ENCODE measurements around the gene PTCH1. TPM values are rescaled to one million over a fixed set of nuclear protein-coding genes. Genes with fewer than 3 reads are reported as not detected.
A peak's percentile ranks its signal among the peaks of the same experiment; 100 is the strongest.

PTCH1 gene
- total RNA-seq, 2 experiments from 2014 or later = 15.8 to 17.0 TPM

DNA sequence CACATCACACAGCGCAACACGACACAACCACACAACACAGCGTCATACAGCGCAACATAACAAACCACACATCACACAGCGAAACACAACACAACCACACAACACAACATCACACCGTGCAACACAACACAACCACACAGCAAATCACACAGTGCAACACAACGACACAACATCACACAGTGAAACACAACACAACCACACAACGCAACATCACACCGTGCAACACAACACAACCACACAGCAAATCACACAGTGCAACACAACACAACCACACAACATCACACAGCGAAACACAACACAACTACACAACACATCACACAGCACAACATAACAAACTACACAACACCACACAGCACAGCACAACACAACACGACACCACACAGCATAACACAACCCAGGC, 40.4 kb upstream of the PTCH1 start:
- no peak for ATAC-seq (ENCODE audit: poor library complexity)
- no peaks in the 10 kb centered on the region for H3K36me3 Mint-ChIP-seq (ENCODE audit: low read depth)
- Histone ChIP-seq H3K27ac (ENCODE audit: low read depth in 1 of 2, low read length in 2 of 2) (no peak overlapping the region), H3K4me1 (ENCODE audit: insufficient read depth, low read length) (peaks cover 3% of the 10 kb centered on the region), H3K9me3 (ENCODE audit: control insufficient read depth in 1 of 2, insufficient read depth in 1 of 2, low read length in 2 of 2) (peaks cover 0 to 5% of the 10 kb centered on the region in 2 experiments), H3K4me3 (ENCODE audit: low read length) (no peak overlapping the region), H3K27me3 (ENCODE audit: control insufficient read depth in 1 of 2, insufficient read depth in 2 of 2, low read length in 2 of 2) (peaks cover 13 to 16% of the 10 kb centered on the region in 2 experiments), H3K36me3 (ENCODE audit: insufficient read depth, low read length) (no peaks in the 10 kb centered on the region)
- H3K4me1 Mint-ChIP-seq (ENCODE audit: low read depth) = peaks cover 9% of the 10 kb centered on the region
- POLR2A ChIA-PET = no interaction called here
- no peaks in the 10 kb centered on the region for H3K9me3 Mint-ChIP-seq
- no peak overlapping the region for H3K4me3 Mint-ChIP-seq
- H3K27ac Mint-ChIP-seq = no peak overlapping the region
- intact Hi-C loops (cut with DNase I, micrococcal nuclease) = no loop called here
- CTCF ChIA-PET = no interaction called here
- H3K27me3 Mint-ChIP-seq = peaks cover 56% of the 10 kb centered on the region
- TF ChIP-seq, protein P1, sequence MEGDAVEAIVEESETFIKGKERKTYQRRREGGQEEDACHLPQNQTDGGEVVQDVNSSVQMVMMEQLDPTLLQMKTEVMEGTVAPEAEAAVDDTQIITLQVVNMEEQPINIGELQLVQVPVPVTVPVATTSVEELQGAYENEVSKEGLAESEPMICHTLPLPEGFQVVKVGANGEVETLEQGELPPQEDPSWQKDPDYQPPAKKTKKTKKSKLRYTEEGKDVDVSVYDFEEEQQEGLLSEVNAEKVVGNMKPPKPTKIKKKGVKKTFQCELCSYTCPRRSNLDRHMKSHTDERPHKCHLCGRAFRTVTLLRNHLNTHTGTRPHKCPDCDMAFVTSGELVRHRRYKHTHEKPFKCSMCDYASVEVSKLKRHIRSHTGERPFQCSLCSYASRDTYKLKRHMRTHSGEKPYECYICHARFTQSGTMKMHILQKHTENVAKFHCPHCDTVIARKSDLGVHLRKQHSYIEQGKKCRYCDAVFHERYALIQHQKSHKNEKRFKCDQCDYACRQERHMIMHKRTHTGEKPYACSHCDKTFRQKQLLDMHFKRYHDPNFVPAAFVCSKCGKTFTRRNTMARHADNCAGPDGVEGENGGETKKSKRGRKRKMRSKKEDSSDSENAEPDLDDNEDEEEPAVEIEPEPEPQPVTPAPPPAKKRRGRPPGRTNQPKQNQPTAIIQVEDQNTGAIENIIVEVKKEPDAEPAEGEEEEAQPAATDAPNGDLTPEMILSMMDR (IDR thresholded peaks at IDR 0.05) = no peak
- DNase-seq = no peak

DNA sequence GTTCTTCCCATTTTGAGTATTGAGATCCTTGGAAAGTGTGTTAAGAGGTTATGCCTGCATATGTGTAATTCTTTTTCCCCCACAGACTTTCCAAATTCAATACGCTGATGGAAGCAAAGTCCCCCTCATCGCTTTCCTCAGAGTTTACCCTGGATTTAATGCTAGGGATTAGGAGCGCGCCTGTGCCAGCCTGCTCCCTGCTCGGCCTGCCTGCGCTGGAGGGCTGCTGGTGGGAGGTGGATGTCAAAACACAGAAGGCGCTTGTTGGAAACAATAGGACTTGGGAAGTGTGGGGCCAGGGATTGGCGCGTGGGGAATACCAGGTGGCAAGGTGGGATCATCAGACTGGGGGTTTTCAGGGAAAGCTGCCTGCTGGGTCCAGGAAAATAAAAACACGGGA, 39.8 kb upstream of the PTCH1 start:
- H3K36me3 Mint-ChIP-seq (ENCODE audit: low read depth) = no peaks in the 10 kb centered on the region
- Histone ChIP-seq H3K27me3 (ENCODE audit: control insufficient read depth in 1 of 2, insufficient read depth in 2 of 2, low read length in 2 of 2) (peaks cover 13 to 18% of the 10 kb centered on the region in 2 experiments), H3K4me3 (ENCODE audit: low read length) (no peak overlapping the region), H3K4me1 (ENCODE audit: insufficient read depth, low read length) (peaks cover 3% of the 10 kb centered on the region), H3K27ac (ENCODE audit: low read depth in 1 of 2, low read length in 2 of 2) (no peak overlapping the region), H3K9me3 (ENCODE audit: control insufficient read depth in 1 of 2, insufficient read depth in 1 of 2, low read length in 2 of 2) (peaks cover 0 to 5% of the 10 kb centered on the region in 2 experiments), H3K36me3 (ENCODE audit: insufficient read depth, low read length) (no peaks in the 10 kb centered on the region)
- no peaks in the 10 kb centered on the region for H3K9me3 Mint-ChIP-seq
- H3K4me1 Mint-ChIP-seq (ENCODE audit: low read depth) = peaks cover 3% of the 10 kb centered on the region
- DNase-seq (no peak), ATAC-seq (ENCODE audit: poor library complexity) (no peak)
- TF ChIP-seq, protein P1 (IDR thresholded peaks at IDR 0.05) = no peak
- intact Hi-C loops (cut with DNase I, micrococcal nuclease) = no loop called here
- peaks cover 58% of the 10 kb centered on the region for H3K27me3 Mint-ChIP-seq
- ChIA-PET POLR2A (no interaction called here), CTCF (no interaction called here)
- no peak overlapping the region for H3K27ac Mint-ChIP-seq
- H3K4me3 Mint-ChIP-seq = no peak overlapping the region

DNA sequence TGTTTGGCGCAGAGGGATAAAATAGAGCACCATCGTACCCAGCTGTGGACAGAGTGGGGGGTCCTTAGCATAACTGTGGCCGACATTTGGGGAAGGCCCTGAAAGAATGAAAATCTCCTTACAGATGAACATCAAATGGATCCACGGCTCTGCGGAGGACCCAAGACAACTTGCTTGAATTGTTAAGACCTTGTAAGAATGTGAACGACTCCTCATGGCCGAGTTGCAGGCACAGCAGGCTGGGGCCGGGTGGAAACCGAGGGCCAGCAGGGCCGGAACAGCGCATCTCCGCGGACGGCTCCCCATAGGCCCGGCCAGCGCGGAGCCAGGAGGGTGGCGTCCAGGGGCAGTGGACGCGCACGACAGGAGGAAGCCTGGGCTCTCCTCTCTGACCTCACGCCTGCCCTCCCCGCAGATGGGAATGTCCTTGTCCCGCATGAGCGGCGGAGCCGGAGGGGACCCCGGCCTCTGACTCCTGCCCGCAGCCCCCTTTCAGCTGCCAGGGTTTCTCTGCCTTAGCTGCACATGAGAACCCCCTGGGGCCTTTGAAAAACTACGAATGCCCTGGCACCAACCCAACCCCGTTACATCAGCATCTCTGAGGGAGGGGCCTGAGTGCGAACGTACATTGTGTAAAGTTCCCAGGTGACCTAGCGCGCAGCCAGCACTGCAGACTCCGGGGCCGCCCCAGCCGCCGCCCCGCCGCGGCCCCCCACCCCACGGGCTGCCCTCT, 36.2 kb upstream of the PTCH1 start:
- Mint-ChIP-seq H3K4me1 (ENCODE audit: low read depth) (peaks cover 3% of the 10 kb centered on the region), H3K36me3 (ENCODE audit: low read depth) (no peaks in the 10 kb centered on the region), H3K27ac (no peak overlapping the region), H3K27me3 (peaks cover 61% of the 10 kb centered on the region), H3K4me3 (peak overlapping the region; percentile 54), H3K9me3 (no peaks in the 10 kb centered on the region)
- Histone ChIP-seq H3K36me3 (ENCODE audit: insufficient read depth, low read length) (no peaks in the 10 kb centered on the region), H3K4me3 (ENCODE audit: low read length) (no peak overlapping the region), H3K4me1 (ENCODE audit: insufficient read depth, low read length) (peaks cover 3% of the 10 kb centered on the region), H3K27ac (ENCODE audit: low read depth in 1 of 2, low read length in 2 of 2) (no peak overlapping the region), H3K27me3 (ENCODE audit: control insufficient read depth in 1 of 2, insufficient read depth in 2 of 2, low read length in 2 of 2) (peaks cover 13 to 18% of the 10 kb centered on the region in 2 experiments), H3K9me3 (ENCODE audit: control insufficient read depth in 1 of 2, insufficient read depth in 1 of 2, low read length in 2 of 2) (peaks cover 0 to 5% of the 10 kb centered on the region in 2 experiments)
- ATAC-seq (ENCODE audit: poor library complexity) (peak; percentile 94), DNase-seq (peak in 8 of 14 experiments; percentile 5 to 54 (median 25))
- intact Hi-C loops (cut with DNase I, micrococcal nuclease) = no loop called here
- ChIA-PET POLR2A (no interaction called here), CTCF (no interaction called here)
- TF ChIP-seq, protein P1 (IDR thresholded peaks at IDR 0.05) = no peak

All from CD4-positive, alpha-beta T cell (primary cell).